ENCODE results near the gene FKBP1A.

The FKBP1A gene

DNA sequence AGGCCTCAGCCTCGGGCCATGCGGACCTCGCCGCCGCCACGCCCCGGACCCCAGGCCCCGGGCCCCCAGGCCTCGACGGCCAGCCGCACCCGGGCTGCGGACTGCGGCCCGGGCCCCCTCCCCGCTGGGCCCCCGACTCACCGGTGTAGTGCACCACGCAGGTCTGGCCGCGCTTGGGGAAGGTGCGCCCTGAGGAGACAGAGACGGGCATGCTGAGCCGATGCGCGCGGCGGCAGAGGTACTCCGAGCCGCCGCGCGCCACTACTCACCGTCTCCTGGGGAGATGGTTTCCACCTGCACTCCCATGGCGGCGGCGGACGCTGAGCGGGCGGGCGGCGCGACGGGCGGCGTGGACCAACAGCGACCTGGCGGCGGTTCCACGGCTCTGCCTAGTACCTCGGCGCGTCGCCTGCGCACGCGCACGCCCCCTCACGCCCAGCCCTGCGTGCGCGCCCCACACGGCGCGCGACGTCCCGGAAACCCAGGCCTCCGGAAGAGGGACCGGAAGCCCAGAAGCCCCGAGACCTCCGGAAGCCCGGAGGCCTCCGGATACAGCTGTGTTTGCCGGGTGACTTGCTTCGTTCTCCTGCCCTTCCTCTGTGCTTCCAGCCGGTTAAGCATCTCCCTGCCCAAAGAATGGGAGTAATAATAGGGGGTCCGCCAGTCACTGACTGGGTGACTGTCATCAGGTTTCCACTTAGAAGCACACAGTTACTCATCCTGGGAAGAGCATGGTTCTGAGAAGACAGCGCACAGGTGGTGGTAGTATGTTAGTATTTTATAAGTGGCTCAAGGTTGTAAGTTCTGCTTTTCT, at the start of gene FKBP1A:
Gene FKBP1A, minus strand, starts transcription at position 362 of the 814 bp plus-strand sequence. Its CDS starts 56 bp downstream, at position 306.
- DNase-seq (ENCODE audit: low read depth in 2 of 3, low spot score in 2 of 3) = peak; percentile 67 to 90 (median 78)

- DNase-seq (ENCODE audit: low read depth in 2 of 3, low spot score in 2 of 3) = no peak
Measured at GRCh38 chr20:1442304-1442703, 49.5 kb upstream of the FKBP1A start.

DNA sequence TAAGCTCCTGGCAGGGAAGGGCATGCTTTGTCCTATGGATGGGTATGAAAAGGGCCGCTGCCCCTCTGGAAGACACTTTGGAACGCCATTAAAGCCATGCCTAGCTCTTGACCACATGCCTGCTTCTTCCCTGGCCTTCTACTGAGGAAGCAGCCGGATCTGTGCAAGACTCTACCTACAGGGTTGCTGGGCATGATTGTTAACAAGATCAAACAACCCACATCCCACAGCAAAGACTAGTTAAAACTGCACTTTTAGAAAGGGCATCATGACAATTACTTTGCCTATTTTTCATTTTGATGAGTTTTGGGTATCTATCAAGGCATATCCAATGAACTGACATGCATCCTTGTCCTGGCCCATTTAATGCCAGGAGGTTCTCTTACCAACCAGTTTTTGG, 48.3 kb upstream of the FKBP1A start:
- DNase-seq (ENCODE audit: low read depth in 2 of 3, low spot score in 2 of 3) = no peak

- no peak for DNase-seq (ENCODE audit: low read depth in 2 of 3, low spot score in 2 of 3)
Measured at GRCh38 chr20:1440024-1440423, 47.2 kb upstream of the FKBP1A start.

DNA sequence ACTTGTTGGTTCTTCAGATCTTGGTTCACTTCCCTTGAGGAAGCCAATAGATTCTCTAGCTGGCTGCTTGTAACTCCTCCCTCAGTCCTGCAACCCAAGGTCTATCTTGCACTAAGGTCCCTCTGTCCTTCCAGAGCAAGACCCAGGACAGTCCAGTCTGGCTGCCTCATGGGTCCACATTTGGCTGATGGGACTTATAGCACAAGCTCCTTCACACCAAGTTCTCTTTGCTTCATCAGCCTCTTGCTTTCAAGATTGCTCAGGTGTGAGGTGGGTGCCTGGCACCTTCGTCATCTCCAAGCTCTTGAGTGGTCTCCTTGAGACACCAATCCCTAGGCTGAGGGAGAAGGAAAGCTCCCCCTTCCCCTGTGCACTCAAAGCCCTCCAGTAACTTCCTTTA, 45.5 kb upstream of the FKBP1A start:
- no peak for DNase-seq (ENCODE audit: low read depth in 2 of 3, low spot score in 2 of 3)

DNA sequence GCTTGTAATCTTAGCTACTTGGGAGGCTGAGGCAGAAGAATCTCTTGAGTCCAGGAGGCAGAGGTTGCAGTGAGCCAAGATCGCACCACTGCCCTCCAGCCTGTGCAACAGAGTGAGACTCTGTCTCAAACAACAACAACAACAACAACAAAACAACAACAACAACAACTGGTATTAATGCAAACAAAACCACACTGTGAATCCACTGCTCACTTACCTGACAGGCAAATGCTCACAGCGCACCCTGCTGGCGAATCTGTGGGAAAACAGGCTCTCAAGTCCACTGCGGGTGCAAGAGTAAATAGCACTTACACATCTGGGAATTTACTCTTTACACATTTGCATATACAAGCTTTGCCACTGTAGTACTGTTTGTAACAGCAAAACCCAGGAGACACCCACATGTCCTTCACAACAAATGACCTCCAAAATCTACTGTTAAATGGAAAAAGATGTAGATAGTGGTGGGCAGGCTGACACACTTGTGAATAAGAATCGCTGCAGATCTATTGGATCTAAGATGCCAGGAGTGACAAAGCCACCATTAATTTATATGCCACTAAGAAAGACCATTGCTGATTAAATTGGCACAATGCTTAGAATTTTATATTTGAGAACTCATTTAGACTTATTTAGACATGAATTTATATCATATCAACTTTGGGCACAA, 44.5 kb upstream of the FKBP1A start:
- DNase-seq (ENCODE audit: low read depth in 2 of 3, low spot score in 2 of 3) = peak; percentile 40 to 64 (median 41)

DNA sequence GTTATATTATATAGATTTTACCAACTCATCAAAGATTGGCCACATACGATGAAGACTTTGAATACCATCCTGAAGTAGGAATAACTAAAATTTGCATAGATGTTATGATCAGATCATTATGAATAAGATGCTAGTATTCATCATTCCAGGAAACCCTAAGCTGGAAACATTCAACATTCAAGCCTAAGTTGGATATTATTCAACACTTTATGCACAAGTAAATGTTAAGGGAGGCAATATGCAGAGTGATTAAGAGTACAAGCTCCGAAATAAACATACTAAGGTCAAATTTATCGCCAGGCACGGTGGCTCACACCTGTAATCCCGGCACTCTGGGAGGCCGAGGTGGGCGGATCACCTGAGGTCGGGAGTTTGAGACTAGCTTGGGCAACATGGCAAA, 43.4 kb upstream of the FKBP1A start:
- no peak for DNase-seq (ENCODE audit: low read depth in 2 of 3, low spot score in 2 of 3)

- DNase-seq (ENCODE audit: low read depth in 2 of 3, low spot score in 2 of 3) = no peak
Measured at GRCh38 chr20:1435337-1435699, 42.5 kb upstream of the FKBP1A start.

DNA sequence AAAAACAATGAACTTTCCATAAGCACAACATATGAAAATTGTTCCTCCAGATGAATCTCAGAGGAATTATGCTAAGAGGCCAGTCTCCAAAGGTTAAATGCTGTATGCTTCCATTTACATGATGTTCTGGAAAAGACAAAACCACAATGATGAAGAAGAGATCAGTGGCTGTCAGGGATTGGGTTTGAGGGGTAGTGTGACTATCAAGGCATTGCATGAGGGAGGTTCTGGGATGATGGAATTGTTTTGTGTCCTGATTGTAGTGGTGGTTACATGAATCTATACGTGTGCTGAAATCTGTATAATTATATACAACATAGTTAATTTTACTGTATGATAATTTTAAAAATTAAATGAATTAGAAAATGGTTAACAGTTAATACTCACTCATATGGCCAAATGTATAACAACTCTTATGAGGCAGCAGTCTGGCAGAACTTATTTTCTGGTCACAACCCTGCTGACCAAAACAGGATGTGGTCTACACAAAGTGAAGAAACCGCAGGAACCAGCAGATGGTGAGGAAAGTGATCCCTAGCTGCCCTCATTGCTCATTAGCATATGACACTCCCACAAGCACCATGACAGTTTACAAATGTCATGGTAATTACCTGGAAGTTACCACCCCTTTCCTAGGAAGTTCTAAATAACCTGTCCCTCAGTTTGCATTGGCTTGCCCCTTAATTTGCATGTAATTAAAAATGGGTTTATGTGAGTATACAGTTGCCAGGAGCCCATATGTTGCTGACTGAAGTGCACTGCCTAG, 41.9 kb upstream of the FKBP1A start:
- peak in 2 of 3 experiments; percentile 25 to 26 for DNase-seq (ENCODE audit: low read depth in 2 of 3, low spot score in 2 of 3)

GRCh38 chr20:1431158-1431557, 38.3 kb upstream of the FKBP1A start:
- DNase-seq (ENCODE audit: low read depth in 2 of 3, low spot score in 2 of 3) = no peak

DNA sequence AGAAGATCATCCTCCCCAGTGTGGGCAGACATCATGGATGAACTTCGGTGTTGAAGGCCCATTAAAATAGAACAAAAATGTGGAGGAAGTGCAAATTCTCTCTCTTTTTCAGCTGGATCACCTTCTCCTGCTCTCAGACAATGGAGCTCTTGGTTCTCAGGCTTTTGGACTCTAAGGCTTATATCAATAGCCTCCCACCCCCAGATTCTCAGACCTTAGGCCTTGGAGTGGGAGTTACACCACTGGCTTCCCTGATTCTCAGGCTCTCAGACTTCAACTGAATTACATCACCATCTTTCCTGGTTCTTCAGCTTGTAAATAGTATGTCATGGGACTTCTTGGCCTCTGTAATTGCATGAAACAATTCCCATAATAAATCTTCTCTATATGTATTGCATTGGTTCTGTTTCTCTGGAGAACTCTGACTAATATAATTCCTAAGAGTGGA, 37.2 kb upstream of the FKBP1A start:
- no peak for DNase-seq (ENCODE audit: low read depth in 2 of 3, low spot score in 2 of 3)

- no peak for DNase-seq (ENCODE audit: low read depth in 2 of 3, low spot score in 2 of 3)
Measured at GRCh38 chr20:1429143-1429728, 36.4 kb upstream of the FKBP1A start.

DNA sequence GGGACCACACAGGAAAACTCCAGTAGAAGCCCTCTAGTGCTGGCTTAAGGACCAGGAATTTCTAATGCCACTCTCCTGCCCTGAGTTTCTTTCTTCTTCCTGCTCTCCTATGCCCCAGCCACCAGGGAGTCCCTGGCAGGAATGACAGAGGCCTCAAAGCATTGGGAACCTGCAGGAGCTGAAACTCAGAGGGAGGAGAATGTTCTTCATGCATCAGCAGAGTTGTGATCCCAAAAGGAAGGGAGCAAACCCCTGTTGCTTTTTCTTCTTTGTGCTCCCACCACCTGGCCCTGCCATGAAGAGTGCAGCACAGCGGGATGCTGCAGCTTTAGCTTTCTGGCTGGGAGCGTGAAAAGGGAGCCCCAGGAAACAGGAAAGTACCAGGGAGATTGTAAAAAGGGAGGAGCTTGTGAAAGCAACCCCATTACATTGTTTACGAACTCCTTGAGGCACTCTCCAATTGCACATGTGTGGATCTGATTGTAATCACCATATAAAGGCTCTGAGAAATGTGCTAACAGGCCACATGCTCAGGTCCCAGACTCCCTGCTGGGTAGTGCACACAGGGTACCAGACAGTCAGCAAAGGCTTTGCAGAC, 34.7 kb upstream of the FKBP1A start:
- no peak for DNase-seq (ENCODE audit: low read depth in 2 of 3, low spot score in 2 of 3)

- no peak for DNase-seq (ENCODE audit: low read depth in 2 of 3, low spot score in 2 of 3)
Measured at GRCh38 chr20:1426231-1426849, 33.5 kb upstream of the FKBP1A start.

DNA sequence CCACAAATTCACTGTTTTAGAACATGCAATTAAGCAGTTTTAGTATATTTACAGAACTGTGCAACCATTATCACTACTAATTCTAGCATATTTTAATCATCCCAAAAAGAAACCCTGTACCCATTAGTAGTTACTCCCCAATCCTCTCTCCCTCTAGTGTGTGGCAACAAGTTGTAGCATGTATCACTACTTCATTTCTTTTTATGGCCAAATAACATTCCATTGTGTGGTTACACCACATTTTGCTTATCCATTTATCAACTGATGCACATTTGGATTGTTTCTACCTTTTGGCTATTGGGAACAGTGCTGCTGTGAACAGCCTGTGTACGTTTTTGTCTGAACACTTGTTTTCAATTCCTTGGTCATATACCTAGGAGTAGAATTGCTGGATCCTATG, 31.5 kb upstream of the FKBP1A start:
- DNase-seq (ENCODE audit: low read depth in 2 of 3, low spot score in 2 of 3) = no peak

GRCh38 chr20:1423625-1424106, 30.8 kb upstream of the FKBP1A start:
- DNase-seq (ENCODE audit: low read depth in 2 of 3, low spot score in 2 of 3) = no peak

GRCh38 chr20:1423206-1423605, 30.4 kb upstream of the FKBP1A start:
- DNase-seq (ENCODE audit: low read depth in 2 of 3, low spot score in 2 of 3) = no peak

DNA sequence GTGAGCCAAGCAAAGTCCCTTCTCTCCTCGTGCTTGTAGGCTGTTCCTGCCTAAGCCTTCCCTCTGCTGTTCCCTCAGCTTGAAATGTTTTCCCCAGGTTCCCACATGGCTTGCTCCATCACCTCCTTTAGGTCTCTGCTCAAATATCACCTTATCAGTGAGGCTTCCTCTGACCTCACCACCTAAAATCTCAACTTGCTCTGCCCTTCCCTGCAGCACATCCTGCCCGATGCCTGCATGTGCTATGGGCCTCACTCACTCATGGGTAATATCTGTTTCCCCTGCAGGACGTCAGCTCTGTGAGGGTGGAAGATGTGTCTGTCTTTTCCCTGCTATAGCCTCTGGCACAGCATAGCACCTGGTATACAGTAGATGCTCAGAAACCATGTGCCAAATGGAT, 29.9 kb upstream of the FKBP1A start:
- DNase-seq (ENCODE audit: low read depth in 2 of 3, low spot score in 2 of 3) = no peak

- no peak for DNase-seq (ENCODE audit: low read depth in 2 of 3, low spot score in 2 of 3)
Measured at GRCh38 chr20:1420066-1420465, 27.2 kb upstream of the FKBP1A start.

DNA sequence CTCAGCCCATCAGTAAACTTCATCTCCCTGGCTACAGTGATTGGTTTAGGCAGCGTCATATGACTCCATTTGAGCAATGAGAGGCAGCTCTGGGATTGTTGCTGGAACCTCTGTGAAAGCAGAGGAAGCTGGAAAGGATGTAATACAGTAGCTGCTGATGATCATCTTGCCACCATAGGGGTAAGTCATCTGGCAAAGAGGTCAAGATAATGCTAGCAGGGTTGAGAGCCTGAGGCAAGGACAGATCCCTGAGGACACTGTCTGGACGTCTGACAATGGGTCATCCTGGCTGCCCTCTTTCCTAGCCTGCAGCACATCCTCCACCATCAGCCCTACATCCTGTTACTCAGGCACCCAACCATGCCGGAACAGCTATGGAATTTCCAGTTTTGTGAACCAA, 25.5 kb upstream of the FKBP1A start:
- DNase-seq (ENCODE audit: low read depth in 2 of 3, low spot score in 2 of 3) = no peak

Data from activated CD8-positive, alpha-beta memory T cell treated with anti-CD3 and anti-CD28 coated beads for 48 hours (primary cell).